SH-SY5Y (cell line): Measurements from ENCODE around the gene CD99L2.

Source experiments
- GATA2 ChIP-seq: IDR thresholded peaks from 2 replicates; pipeline ENCODE4 v1.6.1; 2011; ENCODE audit warnings: mild to moderate bottlenecking, low read depth, low read length
- GATA3 ChIP-seq: IDR thresholded peaks from 2 replicates; pipeline ENCODE4 v1.6.1; 2011; ENCODE audit warnings: low read depth, mild to moderate bottlenecking, low read length, moderate library complexity

Gene CD99L2

GRCh38 chrX:150759568-150760416 is 138.7 kb downstream of the CD99L2 start:
- no peak for TF ChIP-seq GATA2
- TF ChIP-seq GATA3: no peak

GRCh38 chrX:150757371-150757770 is 141.1 kb downstream of the CD99L2 start:
- TF ChIP-seq GATA2: no peak
- no peak for TF ChIP-seq GATA3

- TF ChIP-seq GATA2 (no peak), GATA3 (no peak)
These were observed 144.5 kb downstream of the CD99L2 start for GRCh38 chrX:150753968-150754367.

DNA sequence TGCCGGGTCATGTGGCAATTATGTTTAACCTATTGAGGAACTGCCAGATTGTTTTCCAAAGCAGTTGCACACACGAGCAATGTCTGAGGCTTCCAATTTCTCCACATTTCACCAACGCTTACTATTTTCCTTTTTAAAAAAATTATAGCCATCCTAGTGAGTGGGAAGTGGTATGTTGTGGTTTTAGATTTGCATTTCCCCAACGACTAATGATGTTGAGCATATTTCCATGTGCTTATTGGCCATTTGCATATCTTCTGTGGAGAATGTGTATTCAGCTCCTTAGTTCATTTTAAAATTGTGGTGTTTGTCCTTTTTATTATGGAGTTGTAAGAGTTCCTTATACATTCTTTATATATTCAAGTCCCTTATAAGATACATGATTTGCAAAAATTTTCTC is 145.1 kb downstream of the CD99L2 start:
- no peak for TF ChIP-seq GATA2
- TF ChIP-seq GATA3: no peak

GRCh38 chrX:150752124-150752523 is 146.3 kb downstream of the CD99L2 start:
- TF ChIP-seq GATA2: no peak
- no peak for TF ChIP-seq GATA3

- no peak for TF ChIP-seq GATA3
- TF ChIP-seq GATA2: no peak
These were observed 162.0 kb downstream of the CD99L2 start for GRCh38 chrX:150736475-150736874.

GRCh38 chrX:150731795-150732194 is 166.7 kb downstream of the CD99L2 start:
- TF ChIP-seq GATA2: no peak
- no peak for TF ChIP-seq GATA3

DNA sequence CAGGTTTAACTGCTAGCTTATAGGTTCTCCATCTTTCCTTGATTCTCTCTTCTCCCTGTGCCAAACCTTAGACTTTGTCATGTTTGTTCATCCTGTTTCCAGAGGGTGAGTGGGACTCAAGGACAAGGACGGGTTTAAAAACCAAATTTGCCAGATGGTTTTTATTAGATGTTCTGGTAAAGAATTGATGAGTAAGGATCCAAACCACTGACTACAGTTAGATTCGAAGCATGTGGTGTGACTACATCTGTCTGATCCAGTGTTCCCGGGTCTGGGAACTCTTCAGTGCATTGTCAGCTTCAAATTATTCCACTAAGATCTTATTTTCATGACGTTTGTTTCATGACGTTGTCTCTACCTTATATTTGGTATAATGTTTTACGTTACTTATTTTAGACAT is 167.7 kb downstream of the CD99L2 start:
- TF ChIP-seq GATA2 (no peak), GATA3 (no peak)

- TF ChIP-seq GATA3: no peak
These were observed 168.5 kb downstream of the CD99L2 start for GRCh38 chrX:150729956-150730355.

- no peak for TF ChIP-seq GATA2
- no peak for TF ChIP-seq GATA3
These were observed 178.8 kb downstream of the CD99L2 start for GRCh38 chrX:150719621-150720020.
